GM21381 (cell line): ENCODE measurements around the gene PLXNA2.

Experiments
- ATAC-seq: cut with Tn5 transposase; IDR thresholded peaks from one replicate; pipeline ENCODE4 v1.9.1; 2021; ENCODE audit warnings: mild to moderate bottlenecking, moderate library complexity; ENCODE audit not compliant: unreplicated experiment

Gene PLXNA2

DNA sequence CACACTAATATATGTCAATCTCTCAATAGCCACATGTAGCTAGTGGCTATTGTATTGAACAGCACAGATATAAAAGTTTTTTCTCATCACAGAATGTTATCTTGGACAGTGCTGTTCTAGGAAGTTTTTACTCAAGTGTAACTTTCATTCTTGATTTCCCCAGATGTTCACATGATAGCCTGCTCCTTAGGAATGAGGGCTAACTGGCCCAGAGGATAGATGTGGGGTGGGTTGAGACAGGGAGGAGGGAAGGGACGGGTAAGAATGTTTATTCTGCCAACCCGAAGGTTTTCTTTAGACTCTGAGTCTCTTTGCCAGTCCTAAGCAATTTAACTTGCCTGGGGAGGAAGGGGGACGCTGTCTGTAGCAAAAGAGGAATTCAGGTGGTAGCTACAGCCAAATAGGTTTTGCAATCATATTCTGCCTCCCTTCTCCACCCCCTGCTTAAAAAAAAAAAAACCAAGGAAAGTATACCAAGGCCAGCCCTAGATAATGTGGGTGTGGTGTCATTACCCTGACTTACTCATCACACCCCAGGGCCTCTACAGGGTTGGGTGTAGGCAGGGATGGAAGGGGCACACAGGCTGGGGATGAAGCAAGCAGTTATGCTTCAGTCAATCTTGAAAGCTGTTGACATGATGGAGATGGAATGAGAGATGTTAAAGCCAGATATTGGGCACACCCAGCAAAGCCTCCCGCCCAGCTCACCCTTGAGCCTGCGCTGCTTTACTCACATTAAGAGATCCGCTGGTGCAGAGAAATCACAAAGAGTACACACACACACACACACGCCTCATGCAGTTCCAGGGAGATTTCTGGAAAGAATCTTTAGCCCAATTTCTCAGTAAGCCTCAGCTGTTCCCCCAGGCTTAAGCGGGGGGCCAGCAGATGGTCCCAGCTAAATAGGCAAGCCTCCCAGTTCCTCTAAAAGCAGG lies 59.9 kb downstream of the PLXNA2 start:
- ATAC-seq: no peak

DNA sequence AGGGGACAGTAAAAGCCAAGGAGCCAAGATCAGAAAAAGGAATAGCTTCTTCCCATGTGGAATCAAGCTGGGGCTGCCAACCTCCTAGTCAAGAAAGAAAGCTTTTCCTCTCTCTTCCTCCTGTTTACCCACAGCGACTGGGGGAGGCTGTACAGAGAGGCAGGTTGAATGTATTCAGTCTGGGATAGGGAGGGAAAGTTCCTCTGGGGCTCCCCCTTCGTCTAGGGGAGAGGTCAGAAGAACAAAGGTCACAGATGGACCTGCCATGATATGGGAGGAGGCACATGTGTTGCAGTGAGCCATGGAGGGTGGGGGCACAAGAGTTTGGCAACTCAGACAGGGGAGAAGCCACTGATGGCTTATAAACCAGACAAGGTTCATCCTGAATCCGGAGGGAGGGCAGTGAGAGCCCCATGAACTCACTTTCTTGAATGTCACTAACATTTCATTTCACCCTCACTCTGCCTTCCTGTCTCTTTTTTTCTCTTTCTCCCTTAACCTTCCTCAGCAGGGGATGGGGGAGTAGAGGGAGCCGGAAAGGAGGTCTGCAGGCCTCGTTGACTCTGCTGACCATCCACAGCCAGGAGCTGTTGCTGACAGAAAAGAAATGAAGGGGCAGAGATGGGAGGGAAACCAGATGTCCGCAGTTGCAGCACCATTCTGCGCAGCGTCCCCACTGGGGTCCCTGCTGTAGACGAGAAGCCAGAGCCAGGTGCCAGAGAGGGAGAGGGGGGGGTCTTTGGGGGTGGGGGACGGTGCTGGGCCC lies 61.1 kb downstream of the PLXNA2 start:
- ATAC-seq: no peak

DNA sequence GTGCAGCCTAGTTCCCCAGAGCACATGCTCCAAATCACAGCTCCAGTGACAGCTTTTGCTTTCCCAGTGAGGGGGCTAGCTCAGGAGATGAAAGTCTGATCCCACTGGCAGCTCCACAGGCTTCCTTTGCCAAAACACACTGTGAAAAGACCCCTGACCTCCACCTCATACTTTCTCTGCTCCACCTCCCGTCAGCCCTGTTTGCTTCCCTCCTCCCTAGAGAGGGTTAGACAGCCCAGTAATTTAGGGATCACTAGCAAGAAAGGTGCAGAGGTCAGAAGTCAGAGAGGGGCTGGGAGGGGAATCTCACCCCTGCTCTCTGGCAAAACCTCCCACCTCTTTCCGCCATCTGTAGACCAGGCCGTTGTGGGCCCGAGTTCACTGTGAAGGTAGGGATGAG lies 62.8 kb downstream of the PLXNA2 start:
- ATAC-seq: no peak

DNA sequence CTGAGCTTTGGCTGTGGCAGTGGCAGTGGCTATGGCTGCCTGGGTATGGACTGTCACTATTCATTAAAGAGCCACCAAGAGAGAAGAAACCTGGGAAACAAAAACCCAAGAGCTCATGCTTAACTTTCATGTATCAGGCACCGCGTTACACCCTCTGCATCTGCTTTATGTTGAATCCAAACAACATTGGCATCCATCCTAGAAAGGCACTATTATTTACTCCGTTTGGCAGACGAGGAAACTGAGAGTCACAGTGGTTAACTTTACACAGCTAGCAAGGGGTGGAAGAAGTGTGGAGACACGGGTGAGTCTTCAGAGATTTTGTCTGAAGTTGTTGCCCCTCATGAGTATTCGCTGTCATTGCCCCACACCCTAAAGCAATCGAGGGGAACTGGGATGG lies 63.8 kb downstream of the PLXNA2 start:
- no peak for ATAC-seq

DNA sequence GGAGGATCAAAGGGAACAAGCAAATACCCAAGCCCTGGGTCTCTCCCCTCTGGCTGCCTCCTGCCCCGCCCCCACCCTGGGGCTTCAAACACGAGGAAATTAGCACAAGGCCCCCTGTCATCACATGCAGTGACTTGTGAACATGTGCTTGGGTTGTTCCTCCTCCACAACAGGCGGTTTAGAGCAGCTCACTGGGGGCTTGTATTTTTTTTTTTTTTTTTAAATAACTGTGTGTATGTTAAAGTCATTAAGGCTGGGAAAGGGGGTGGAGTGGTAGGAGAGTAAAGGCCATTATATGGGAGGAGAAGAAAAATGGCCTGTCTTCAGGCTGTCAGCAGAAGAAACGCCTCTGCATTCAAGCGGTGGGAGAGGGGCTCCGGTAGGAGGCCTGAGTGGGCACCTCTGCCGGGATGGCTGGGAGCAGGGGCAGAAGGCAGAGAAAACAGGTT lies 64.2 kb downstream of the PLXNA2 start:
- ATAC-seq: no peak

DNA sequence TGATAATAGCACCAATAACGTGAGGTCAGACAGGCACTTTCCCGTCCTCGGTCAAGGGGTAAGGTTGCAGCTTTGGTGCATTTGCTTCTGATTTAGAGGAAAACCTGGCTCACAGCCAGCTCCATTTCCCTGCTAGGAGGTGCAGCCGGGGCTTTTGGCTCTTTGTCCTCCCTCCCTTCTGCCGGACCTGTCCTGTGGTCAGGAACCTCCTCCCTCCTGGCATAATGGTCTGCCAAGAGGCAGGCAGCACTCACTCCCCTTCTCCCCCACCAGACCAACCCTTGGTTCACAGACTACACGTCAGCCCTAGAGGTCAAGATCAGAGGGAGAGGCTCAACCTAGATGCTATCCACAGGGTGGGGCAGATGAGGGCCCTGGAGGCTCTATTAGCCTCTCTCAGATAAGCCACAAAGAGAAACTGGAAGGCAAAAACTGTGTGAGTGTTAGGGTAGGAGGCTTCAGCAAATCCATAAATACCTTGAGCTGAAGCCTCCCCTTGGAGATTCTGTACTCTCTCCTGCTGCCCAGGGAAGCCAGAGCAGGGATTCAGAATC lies 64.8 kb downstream of the PLXNA2 start:
- ATAC-seq: no peak

DNA sequence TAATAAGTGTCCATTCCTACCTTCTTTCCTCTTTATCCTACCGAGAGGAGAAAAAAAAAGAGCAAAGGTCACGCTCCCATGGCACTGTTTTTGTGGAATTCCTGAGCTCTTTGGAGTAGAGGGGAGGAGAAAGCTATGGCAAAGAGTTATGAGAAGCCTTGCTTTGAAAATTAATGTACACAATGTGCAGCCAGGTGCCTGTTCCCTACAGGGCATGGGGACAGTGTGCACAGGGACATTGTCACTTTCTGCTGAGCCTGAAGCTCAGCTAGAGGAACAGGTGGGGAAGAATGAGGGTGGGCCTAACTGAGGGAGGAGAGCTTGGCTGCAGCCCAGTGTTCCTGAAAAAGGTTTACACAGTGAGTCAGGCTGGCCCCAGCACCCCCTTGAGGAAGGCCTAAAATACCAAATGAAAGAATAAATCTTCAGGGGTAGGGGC lies 66.1 kb downstream of the PLXNA2 start:
- ATAC-seq: no peak

DNA sequence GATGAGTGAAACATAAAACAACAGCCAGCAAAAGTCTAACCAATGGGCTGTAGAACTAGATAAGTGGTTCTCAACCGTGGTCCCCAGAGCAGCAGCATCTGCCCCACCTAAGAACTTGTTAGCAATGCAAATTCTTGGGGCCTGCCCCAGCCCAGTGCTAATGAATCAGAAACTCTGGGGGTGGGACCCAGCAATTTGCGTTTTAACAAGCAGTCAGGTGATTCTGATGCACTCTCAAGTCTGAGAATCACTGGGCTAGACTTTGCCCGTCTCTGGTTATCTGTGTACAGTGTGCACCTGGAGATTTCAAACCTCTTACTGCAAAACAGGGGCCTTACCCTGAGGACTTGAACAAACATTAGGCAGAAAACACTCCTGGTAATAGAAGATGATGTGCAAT lies 66.5 kb downstream of the PLXNA2 start:
- no peak for ATAC-seq

DNA sequence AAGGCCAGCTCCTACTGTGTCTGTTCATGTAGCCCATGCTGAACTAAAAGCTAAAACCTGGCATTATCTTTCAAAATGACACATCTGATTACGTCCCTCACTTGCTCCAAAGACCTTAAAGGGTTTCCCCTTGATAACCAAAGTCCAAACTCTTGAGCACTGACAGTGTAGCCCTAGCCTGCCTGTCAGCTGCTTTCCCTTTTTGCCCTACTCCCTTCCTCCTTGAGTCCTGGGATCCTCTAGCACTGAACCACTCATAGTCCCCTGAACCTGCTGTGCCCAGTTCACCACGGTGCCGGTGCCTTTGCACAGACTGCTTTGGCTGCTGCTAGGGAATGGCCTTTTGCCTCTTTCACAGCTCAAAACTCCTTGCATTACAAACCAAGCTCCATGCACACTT lies 67.5 kb downstream of the PLXNA2 start:
- no peak for ATAC-seq

DNA sequence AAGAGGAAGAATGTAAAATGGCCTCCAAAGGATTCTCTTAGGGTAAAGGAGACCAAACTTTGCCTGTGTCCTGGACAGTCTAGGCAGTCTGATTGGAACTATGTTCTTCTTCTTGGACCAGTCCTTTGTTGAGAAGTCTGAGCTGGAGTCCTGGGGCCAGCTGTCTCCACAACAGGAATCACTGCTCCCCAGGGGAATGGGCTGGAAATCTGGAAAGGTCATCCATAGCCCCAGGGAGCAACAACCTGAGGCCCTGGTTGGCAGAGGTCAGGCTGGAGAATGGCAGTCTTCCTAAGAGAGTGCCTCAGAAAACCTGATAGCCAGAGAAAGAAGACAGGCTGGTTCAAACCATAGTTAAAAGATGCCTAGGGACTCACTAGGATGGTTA lies 68.7 kb downstream of the PLXNA2 start:
- no peak for ATAC-seq

DNA sequence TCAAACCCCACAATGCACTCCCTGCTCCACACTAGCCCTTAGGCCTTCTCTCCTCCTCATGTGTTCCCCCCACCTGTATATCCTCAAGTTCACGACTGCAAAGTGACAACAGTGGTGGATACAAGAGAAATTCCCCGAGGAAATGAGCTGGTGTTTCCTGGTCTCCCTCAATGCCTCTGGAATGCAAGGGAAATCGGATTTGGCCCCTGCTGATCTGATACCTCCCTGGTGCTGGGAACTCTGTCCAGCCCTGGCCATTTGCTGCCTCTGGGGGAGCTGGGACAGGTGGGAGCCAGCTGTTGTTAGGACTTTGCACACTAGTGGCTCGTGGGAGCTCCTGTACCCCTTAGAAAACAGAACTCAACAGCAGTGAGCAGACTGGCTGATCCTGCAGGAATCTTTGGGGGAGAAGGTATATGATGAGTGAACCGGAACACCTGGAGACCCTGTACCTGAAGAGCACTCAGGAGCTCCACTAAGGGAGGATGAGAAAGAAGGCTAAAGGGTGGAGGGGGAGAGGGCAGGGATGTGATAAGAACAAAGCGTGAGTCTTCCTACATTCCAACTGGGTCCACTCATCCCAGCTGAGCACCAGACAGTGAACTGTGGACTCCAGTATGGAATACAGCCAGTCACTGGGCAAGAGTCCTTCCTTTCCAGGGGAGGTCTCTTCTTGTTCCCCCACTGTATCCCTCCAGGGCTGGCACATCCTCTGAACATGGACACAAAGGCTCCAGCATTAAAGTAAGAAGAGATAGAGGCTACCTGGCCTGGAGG lies 69.3 kb downstream of the PLXNA2 start:
- ATAC-seq: no peak

DNA sequence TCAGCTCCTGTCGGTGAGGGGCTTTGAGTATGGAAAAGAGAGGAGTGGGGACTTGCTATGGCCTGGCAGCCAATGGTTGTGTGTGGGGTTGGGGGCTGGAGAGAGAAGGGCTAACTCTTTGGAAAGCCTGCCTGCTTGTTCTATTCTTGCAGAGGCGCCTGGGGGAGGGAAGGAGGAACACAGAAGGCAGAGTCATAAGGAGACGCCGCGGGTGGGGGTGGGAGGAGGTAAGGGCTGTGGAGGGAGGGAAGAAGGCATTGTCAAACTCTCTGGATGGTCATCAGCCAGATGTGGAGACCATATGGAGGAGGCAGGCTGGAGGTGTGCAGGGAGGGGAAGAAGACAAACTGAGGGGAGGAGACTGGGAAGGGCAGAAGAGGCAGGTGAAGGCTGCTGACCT lies 70.0 kb downstream of the PLXNA2 start:
- no peak for ATAC-seq

DNA sequence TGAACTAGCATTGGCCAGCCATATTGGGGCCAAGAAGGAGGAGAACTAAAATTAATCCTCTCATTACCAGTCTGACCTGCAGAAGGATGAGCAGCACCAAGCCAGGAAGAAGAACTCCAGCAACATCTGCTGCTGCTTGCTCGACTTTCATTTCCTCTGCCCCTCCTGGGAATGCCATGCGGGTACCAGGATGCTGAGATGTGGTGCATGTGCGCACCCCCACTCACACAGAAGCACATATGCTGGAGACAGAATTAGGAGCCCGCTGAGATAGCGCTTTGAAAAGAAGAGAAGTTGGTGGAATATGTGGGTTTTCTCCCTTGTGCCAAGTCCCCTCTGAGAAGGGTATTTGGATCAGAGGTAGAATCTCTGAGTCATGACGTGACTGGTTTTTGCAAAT lies 70.4 kb downstream of the PLXNA2 start:
- no peak for ATAC-seq

DNA sequence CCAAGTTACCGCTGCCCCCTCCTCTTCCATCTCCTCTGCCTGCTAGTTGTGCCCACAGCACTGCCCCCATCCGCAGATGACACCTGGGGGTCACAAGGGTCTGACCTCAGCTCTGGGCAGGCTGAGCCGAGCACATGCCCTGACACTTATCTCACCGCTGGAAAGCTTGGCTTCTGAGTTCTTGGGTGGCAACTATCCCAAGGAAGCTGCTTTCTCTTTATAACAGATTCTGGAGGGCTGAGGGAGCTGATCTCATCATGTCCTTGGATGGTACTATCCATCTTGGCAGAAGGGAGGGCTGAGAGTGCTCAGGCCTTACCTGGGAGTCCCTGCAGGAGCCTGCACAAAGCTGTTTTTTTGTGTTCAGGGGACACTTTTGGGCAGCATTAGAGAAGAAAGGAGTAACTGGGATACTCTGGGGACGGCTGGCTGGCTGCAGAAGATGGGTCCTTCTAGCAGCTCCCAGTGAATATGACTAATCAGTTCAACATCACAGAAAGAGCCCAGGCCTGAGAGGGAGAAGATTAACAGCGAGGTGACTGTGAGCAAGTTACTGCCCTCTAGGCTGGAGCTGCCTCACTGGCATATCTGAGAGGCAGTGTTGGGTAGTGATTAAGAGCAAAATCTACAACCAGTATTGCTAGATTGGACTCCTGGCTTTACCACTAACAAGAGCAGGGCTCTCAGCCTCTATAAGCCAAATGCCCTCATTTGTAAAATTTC lies 71.6 kb downstream of the PLXNA2 start:
- ATAC-seq: no peak

DNA sequence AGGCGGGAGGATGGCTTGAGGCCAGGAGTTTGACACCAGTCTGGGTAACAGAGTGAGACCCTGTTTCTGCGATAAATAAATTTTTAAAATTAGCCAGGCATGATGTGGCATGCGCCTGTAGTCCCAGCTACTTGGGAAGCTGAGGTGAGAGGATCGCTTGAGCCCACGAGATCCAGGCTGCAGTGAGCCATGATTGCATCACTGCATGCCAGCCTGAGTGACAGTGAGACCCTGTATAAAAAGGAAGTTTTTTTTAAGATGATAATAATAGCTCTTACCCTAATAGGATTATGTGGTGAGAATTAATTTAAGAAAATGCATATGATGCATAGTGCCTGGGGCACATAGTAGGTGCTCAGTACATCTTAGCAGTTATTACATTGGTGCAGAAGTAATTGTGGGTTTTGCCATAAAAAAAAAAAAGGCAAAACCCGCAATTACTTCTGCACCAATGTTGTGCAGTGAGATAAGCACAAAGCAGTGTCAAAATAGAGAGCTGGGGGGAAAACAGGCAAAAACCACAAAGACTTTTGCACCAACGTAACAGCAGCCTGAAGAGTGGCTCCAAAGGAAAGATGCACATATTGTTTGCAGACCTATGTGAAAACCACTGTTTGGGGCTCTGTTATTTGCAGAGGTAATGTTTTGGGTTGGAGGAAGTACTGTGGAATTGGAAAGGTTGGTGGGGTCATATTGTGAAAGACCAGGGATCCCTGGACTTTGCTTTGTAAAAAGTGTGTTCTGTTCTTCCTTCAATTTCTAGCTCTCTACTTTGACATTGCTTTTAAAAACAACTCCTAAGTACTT lies 72.4 kb downstream of the PLXNA2 start:
- no peak for ATAC-seq

DNA sequence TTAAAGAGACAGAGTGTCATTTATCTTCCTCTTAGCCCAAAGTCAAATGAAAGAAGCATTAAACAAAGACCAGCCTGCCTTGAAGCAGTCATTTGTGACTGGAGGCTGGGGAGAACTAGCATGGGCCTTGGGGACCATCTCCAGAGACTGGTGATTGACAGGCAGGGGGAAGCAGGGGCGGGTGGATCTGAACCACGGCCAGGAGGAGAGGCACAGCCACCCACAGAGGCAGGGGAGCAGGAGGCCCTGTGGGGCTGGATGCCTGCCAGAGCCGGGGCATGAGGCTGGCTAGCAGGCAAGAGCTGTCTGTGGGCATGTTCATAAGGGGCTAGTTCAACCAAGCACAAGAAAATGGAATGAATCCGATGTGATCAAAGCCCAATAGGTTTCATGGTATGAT lies 73.9 kb downstream of the PLXNA2 start:
- ATAC-seq: no peak

DNA sequence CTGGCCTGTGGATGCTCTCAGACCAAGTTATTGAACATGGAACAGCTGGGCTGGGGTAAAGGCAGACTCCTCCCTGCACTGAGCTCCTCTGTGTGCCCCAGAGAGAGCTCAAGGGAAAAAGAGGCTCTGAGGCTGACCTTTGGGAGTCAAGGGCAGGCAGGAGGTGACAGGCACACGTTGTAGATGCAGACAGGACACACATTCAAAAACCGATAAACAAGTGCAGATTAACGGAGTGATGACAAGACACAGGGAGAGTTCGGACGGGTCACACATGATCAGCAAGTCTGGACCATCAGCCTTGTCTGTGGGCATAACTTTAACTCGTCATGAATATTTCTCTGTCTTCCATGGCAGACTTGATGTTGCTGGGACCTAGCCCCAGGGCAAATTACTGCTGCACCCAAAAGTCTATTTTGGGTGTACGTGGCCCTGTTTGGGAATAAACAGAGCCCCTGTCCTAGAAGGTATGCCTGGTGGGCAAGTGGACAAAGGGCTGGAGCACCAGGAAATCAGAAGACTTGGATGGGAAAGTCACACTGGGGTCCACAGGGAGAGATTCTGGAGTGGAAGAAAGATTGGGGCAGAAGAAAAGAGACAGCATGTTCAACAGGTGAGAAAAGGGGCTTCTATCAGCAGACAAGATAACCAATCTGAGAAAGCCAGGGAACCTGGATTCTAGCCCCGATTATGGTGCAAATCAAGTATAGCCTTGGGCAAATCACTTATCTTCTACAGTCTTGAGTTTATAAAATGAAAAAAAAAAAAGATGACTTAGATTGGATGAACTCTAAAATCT lies 74.9 kb downstream of the PLXNA2 start:
- no peak for ATAC-seq

DNA sequence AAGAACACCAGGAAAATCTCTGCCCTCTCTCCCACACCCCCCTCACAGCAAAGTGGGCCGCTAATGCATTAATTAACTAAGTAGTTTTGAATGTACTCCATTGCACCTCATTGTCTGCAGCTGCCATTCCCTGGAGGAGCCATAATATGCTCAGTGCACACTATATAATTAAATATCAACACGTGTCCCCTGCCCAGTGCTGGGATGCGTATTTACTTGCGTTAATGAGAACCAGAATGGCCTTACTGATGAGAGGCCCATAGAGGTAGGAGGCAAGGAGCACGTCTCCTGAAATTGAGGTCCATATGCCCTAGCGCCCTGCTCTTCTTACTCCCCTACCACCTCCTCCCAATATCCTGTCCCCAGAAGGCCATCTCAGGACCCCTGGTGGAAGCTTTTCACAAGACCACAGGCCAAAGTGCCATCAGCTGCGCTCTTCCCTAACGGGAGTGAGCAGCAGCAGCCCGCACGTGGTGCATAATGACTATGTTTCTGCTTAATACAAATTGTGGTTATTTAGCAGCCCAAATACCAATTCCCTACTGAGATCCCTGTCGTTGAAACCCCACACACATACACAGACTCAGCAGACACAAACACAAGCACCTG lies 76.8 kb downstream of the PLXNA2 start:
- no peak for ATAC-seq
